HG03558 (cell line): ENCODE results near the gene PRDM16.

Experiments
- ATAC-seq: cut with Tn5 transposase; IDR thresholded peaks from one replicate; pipeline ENCODE4 v1.9.1; 2021; ENCODE audit warnings: moderate number of reproducible peaks; ENCODE audit not compliant: unreplicated experiment; ENCODE audit errors: extremely low read depth

The PRDM16 gene

DNA sequence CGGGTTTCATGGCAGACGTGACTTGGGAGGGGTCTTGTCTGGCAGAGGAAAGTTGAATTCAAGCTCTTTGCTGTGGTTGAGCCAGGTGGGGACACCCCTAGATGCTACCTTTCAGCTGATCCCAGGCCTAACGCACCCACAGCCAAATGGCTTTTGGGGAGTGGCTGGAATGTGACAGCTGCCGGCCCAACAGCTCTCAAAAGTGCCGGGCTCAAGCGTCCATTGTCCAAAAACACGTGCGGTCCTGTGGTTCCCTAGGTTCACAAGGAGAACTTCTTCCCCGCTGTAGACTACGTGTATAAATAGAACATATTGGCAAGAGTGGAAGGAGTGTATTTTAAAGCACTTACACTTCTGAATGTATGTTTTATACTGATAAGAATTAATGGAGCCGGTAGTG, 298.4 kb downstream of the PRDM16 start:
- ATAC-seq: no peak

DNA sequence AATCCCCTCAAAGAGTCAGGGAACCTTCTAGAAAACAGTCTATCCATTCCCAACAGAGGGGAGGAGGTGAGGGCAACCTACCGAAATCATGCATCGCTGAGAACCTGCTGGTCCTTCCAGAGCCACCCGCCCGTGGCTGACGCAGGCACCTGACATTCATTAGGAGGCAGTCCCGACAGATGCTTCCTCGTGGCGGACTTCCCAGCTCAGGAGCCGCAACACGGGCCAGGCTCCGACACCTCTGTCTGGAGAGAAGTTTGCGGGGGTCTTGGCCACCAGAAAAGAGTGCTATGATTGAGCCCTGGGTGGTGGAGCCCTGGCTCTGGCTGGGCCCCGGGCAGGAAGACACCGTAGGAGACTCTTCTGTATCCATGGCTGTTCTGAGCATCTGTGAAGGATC, 299.1 kb downstream of the PRDM16 start:
- no peak for ATAC-seq

DNA sequence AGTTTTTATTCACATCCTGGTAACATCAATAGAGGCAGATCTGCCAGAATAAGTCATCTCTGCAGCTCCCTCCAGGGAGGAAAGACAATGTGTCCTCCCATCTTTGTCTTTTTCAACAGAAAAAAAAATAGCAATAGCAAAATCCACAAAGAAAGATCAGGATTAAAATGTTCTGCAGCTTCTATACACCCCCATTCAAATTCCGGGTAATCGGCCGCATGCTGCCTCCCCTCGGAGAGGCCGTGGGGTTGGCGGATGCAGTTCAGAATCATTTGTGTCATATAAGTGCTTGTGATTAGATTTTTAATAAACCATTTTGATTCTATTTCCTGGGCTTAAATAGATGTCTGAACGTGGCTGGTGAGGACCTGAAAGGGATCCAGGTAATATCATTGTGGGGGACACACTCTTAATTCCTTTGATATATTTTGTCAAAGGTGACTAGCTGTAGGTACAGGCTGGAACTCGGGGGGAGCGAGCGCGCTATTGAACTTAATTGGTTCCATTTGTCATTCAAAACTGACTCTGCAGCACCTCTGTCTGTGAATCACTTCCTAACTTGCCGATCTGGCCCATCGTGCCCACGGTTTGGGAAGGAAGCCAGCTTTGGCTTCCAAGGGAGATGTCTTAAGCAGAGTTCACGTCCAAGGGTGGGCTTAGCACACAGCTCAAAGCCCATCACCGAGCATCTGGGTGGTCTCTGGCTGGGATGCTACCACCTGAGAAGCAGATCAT, 299.9 kb downstream of the PRDM16 start:
- ATAC-seq: no peak

DNA sequence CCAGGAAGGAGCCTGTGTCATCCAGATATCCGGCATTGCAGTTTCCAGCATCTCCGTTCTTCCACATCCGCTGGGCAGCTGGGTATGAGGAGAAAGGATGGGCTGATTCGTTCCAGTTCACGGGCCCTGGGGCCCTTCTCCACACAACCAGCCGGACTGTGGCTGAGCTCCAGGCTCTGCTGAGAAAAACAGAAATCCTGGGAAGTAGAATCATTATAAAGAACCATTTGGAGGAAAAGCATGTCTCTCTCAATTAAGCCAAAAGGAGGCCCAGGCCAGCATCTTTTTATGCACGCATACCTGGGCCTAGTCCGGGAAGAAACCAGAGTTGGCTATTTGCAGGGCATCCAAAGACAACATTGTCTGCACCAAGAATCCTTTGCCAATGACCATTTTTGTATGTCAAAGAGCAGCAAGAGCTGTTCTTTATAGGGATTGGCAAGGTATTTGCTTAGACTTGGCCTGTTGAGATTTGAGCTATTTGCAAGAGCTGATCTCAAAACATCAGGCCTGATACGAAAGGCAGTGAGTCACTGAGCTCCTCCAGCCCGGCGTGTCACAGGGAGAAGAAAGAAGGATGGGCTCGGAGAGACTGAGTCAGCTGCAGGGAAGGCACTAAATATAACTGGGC, 300.6 kb downstream of the PRDM16 start:
- no peak for ATAC-seq

DNA sequence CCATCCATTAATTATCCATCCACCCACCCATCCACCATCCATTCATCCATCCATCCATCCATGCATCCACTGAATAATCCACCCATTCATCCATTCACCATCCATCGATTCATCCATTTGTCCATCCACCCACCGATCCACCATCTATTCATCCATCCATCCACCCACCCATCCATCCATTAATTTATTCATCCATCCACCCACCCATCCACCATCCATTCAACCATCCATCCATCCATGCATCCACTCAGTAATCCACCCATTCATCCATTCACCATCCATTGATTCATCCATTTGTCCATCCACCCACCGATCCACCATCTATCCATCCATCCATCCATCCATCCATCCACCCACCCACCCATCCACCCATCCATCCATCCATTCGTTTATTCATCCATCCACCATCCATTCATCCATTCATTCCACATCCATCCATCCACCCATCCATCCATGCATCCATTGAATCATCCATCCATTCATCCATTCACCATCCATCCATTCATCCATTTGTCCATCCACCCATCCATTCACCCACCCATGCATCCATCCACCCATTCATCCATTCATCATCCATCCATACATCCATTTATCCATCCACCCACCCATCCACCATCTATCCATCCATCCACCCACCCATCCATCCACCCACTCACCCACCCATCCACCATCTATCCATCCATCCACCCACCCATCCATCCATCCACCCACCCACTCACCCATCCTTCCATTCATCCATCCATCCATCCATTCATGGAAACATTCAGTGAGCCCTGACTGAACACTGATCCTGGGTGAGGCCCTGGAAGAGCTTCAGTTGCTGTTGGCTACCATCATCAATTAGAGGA, 302.1 kb downstream of the PRDM16 start:
- ATAC-seq: no peak

DNA sequence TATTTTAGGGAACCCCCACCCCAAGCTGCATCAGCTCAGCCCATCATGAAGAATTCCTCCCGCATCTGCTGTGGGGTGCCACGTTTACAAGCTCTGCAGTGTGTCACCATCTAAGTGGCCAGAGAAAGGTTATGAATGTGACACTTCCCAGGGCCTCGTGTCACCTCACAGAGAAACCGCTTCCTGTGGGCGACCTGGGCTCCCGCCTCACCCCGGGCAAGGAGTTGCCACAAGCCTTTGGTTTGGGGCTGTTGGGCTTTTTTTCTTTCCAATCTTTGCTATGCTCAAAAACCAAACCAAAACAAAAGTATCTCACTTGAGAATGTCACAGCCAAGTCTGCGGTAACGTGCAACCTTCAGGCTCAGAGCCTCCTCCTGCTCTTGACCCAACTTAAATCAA, 303.3 kb downstream of the PRDM16 start:
- no peak for ATAC-seq

DNA sequence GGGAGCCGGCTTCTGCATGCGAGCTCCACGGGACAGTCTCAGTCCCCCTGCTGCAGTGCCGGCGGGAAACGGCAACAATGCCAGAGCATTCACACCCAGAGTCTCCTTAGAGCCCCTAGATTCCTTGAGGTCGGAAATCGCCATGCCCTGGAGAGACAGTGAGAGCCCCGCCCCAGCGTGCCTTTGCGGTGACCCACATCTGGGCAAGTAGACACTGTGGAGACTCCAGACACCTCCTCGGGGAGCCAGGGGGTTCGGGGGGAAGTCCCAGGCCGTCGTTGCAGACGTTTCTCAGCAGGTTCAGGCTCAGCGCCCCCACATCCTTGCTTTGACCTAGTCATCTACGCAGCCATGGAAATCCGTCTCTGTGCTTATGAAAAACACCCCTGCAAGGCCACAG, 304.2 kb downstream of the PRDM16 start:
- no peak for ATAC-seq

DNA sequence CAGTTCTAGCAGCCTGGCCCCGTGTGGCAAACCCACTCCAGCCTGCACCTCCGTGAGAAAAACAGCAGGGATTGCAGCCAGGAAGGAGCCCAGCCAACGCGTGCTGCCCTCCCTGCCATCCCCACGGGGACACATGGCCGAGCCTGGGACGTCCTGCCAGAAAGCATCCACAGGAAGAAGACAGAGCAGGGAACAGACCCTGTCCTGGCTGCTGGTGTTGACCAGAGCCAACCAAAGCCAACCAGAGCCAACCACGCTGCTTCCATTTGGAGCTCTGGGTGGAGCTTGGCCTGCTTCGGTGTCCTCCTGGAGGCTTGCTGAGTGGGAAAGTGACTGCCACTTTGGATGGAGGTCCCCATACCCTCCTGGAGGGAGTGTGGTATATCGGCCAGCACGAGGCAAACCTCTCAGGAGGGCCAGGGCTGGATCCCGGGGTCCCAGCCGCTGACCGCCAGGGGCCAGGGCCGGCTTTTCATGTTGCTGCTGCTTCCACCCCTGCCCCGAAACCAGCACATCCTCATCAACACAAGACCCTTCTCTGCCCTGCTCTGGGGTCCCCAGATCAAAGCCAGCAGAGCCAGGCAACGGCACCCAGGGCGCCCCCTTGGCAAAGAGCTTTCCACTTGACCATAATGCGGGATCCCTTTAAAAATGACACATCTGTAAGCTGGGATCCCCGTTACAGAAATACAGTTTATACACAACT, 304.9 kb downstream of the PRDM16 start:
- ATAC-seq: no peak

DNA sequence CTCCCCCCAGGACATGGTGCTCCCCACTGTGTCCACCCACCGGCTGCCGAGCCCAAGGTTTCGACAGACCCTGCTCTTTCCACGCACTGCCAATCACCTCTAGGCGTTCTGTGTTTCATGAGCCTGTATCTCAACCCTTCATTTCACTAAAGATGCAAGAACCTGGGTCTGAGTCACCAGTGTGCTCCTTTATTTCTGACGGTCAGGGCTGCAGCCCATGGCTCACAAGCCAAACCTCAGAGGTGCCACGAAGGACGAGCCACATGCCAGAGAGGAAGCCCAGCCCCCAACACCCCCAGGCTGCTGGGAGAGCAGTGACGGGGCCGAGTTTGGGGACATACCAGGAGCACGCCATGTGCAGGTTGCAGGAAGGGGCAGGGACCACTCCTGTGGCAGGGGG, 306.2 kb downstream of the PRDM16 start:
- ATAC-seq: no peak

DNA sequence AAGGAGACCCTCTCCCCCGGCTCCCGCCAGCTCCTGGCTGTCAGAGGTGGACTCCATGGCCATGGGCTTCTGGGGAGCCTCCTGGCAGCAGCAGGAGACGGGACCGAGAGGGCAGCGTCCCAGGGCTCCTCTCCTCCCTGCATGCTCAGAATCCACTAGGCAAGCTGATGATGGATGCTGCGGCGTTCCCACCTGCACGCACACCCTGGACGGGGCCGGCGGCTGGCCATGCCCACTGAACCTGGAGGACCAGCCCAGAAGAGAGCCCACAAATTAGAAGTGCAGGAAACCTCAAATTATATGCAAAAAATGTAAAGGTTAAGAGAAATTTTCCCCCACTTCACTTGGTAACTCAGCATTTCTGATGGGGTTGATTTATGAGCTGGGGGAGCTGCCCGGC, 308.2 kb downstream of the PRDM16 start:
- ATAC-seq: no peak

DNA sequence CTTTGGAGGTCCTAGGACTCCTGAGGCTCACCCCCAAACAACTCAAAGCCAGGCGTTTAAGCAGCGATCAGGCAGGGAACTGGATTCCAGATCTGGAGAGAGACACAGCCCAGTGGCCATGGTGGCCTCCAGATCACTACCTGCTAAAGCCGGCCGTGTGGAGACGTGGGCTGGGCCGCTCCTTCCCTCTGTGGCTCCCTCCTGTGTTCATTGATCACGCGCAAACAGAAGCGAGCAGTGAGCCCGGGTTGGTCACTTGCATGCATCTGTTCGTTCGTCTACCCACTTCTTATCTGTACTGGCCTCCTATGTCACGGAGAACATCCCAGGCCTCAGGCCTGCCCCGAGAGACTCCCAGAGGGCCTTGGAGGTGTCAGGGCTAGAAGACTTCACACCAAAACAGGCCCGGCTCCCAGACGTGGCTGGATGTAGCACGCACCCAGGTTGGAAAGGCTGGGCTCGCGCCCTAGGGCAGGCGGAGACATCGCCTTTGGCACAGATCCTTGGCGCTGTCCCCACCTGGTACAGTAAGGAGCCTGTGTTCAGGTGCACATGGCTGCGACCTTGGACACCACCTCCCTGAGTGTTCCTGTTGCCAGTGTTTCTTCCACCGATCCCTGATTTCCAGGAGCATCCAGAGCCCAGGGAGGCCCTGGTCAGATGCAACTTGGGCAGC, 308.7 kb downstream of the PRDM16 start:
- no peak for ATAC-seq

DNA sequence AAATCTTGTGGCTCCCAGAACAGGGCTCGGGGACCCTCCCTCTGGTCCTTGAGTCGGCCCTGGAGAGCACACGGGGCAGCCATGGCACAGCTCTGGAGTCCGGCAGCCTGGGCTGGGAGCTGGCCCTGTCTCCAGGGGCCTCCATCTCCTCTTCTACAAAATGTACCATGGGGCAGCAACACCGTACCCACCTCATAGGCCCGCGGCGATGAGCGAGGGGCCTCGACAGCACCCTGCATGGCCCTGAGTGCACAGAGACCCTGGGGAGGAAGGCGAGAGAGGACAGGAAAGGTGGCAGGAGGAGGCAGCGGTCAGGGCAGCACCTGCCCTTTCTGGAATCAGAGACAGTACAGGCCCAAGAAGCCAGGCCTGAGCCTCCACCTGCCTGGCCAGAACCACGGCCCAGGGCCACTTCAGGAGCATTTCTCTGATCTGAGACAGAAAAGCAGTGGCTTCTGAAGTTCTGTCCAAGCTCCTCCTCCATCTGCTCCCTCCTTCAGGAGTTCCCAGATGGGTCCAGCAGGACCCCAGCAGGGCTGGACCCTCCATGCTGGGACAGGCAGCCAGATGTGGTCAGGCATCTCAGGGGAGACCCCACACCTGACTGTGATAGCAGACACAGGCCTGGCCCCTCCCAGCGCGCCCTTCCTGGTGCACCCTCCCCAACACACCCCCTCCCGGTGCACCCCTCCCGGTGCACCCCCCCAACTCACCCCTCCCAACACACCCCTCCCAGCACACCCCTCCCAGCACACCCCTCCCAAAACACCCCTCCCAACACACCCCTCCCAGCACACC, 309.6 kb downstream of the PRDM16 start:
- no peak for ATAC-seq

DNA sequence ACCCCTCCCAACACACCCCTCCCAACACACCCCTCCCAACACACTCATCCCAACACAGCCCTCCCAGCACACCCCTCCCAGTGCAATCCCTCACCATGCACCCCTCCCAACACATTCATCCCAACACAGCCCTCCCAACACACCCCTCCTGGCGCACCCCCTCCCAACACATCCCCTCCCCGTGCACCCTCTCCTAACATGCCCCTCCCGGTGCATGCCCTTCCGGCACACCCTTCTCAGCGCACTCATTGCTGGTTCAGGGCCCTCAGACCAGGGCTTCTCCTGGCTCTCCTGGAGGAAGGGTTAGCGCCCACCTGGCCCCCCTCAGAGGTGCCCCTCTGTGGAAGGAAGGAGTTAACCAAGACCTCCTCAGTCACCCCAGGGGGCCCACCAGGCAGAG, 310.9 kb downstream of the PRDM16 start:
- no peak for ATAC-seq

DNA sequence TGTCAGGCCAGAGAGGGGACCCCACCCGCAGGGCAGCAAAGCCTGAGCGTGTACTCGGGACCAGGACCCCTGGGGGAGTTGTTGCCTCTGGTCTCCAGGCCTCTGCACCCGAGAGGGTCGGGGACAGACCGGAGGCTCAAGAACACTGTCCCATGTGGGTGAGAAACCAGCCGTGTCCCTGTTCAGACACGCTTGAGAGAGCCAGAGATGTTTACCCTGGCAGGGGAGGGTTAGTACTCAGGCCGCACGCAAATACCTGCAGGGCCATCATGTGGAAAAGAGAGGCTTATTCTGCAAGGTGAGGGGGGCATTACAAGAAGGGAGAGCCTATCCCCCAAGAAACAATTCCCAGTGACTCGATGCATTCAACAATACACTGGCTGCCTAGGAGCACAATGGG, 311.5 kb downstream of the PRDM16 start:
- no peak for ATAC-seq

DNA sequence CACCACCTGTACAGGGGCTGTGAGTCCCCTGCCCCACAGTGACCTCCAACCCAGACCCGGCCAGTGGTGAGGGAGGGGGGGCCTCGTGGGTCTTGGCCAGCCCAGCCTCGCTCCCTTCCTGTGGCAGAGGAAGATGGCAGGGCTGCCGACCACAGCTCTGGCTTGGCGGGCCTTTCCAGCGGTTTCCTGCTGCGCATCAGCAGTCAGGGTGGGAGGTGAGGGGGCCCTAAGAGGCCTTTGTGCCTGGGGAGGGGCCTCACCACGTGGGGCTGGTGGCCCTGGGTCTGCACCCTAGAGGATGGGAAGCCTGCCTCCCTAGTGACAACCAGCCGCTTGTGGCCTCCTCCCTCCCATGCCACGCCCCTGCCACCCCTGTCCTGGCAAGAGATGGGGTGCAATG, 312.9 kb downstream of the PRDM16 start:
- no peak for ATAC-seq

DNA sequence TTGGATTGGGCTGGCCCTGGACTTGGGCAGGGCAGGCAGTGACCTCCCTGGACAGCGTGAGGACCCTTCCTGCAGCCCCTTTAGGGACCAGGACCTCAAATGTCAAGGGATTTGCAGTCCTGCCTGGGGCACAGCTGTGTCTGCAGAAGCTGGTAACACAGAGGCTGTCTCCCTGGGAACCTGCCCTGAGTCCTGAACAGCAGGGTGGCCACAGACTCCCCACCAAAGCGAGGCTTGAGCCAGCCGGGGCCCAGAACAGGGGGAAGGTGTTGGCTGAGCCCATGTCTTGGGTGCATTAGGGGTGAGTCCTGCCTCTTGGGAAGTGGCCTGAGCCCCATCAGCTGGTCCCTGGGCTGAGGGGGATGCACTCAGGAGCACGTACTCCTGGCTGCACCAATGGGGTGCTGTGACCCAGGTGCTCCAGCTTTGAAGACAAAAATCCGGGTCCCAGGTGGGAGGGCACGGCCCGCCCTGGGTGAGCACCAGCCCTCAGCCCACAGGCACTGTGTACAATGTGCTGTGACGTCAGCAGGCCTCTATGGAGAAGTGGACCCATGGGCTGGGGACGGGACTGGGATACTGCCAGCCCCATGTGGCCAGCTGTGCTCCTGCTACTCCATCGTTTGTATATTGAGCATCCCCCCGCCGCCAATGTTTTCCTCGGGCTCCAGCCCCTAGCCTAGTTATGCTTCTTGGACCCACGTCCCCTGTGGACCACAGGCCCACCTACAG, 313.5 kb downstream of the PRDM16 start:
- ATAC-seq: no peak

DNA sequence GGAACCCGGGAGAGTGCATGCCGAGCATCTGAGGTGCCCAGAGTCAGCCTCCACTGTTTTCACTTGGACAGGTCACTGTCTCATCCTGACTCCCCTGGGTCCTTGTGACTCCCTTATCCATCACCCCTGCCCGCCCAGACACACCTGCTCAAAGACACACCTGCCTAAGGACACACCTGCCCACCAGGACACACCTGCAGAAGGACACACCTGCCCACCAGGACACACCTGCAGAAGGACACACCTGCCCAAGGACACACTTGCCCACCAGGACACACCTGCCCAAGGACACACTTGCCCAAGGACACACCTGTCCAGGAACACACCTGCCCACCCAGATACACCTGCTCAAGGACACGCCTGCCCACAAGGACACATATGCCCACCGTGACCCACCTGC, 314.7 kb downstream of the PRDM16 start:
- ATAC-seq: no peak

DNA sequence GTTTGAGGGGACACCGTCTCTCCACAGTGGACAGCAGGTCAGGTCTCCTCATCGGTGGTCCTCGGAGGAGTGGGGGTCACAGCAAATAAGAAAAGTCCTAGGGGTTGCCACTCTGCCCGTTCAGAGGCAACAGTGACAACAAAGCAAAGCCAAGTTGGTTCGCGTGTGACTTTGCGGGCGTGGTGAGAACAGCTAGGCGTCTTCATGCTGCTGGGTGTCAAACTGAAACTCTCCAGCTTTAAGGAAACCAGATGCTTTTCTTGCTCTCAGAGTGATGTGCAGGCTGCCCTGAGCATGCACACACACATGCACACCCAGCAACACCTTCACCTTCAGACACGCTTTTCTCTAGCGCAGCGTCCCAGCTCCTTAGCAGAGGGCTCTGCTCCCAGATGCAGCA, 315.4 kb downstream of the PRDM16 start:
- no peak for ATAC-seq
